Osteoblast (primary cell): ENCODE data around the gene NOVA1. TPM values are rescaled to one million over a fixed set of nuclear protein-coding genes. Genes with fewer than 3 reads are reported as not detected.

Experiments used
- DNase-seq: peaks from one replicate; pipeline ENCODE4 v3.0.0; 2011; ENCODE audit warnings: low spot score, mixed read lengths; ENCODE audit not compliant: insufficient read length; ENCODE audit errors: missing footprints
- H2AFZ ChIP-seq: 2 replicates; pipeline ENCODE4 v1.6.0; 2011; ENCODE audit warnings: mild to moderate bottlenecking, low read length
- H3K27ac ChIP-seq: 2 replicates; pipeline ENCODE4 v1.5.1; 2011; ENCODE audit warnings: mild to moderate bottlenecking, low read depth, low read length, moderate library complexity
- H3K27me3 ChIP-seq: 2 replicates; pipeline ENCODE4 v1.6.0; 2012; ENCODE audit warnings: mild to moderate bottlenecking, control low read depth, inconsistent platforms, low read length, moderate library complexity; ENCODE audit not compliant: insufficient read depth
- H3K36me3 ChIP-seq: 2 replicates; pipeline ENCODE4 v1.5.1; 2011; ENCODE audit warnings: mild to moderate bottlenecking, low read length, control low read depth, moderate library complexity; ENCODE audit not compliant: insufficient read depth
- H3K4me1 ChIP-seq: 2 replicates; pipeline ENCODE4 v1.5.1; 2011; ENCODE audit warnings: mild to moderate bottlenecking, low read length, control low read depth, moderate library complexity; ENCODE audit not compliant: insufficient read depth
- H3K4me2 ChIP-seq: 2 replicates; pipeline ENCODE4 v1.6.0; 2011; ENCODE audit warnings: mild to moderate bottlenecking, low read length; ENCODE audit not compliant: insufficient read depth
- H3K4me3 ChIP-seq: fragments of 200-600 bp; sonication (generic); 3 replicates; pipeline ENCODE4 v1.5.1; 2012; ENCODE audit warnings: mild to moderate bottlenecking, low read length, inconsistent platforms; ENCODE audit not compliant: insufficient read depth
- H3K79me2 ChIP-seq: 2 replicates; pipeline ENCODE4 v1.6.0; 2012; ENCODE audit warnings: mild to moderate bottlenecking, low read length, control low read depth, inconsistent platforms; ENCODE audit not compliant: insufficient read depth
- H3K9me3 ChIP-seq: 2 replicates; pipeline ENCODE4 v1.5.1; 2011; ENCODE audit warnings: low read depth, low read length, control low read depth
- H4K20me1 ChIP-seq: 2 replicates; pipeline ENCODE4 v1.6.0; 2012; ENCODE audit warnings: mild to moderate bottlenecking, low read length, control low read depth; ENCODE audit not compliant: insufficient read depth
- CTCF ChIP-seq: IDR thresholded peaks from 2 replicates; pipeline ENCODE4 v1.5.1; 2011; ENCODE audit warnings: mild to moderate bottlenecking, low read depth, low read length, moderate library complexity; ENCODE audit errors: extremely low read depth
- total RNA-seq: library from RNA; depleted of rRNA; stranded (reverse); fragments of >200 nt; gene quantifications from 2 replicates; pipeline ENCODE4 v1.2.3, GENCODE V29; 2012

The NOVA1 gene
- total RNA-seq, 1 donor = 0.36 TPM

- H3K4me1 ChIP-seq = no peaks in the 10 kb centered on the region
- no peak for TF ChIP-seq CTCF
- H3K27ac ChIP-seq = no peak overlapping the region
- H3K9me3 ChIP-seq = no peaks in the 10 kb centered on the region
- H4K20me1 ChIP-seq = no peaks in the 10 kb centered on the region
- no peaks in the 10 kb centered on the region for H3K27me3 ChIP-seq
- H3K79me2 ChIP-seq = no peaks in the 10 kb centered on the region
- H3K36me3 ChIP-seq = no peaks in the 10 kb centered on the region
- no peak overlapping the region for H3K4me3 ChIP-seq
- peak; percentile 0 for DNase-seq
- H3K4me2 ChIP-seq = no peak overlapping the region
- no peak overlapping the region for H2AFZ ChIP-seq
Measured at GRCh38 chr14:26500028-26500427, 97.8 kb downstream of the NOVA1 start.

- DNase-seq = no peak
- no peaks in the 10 kb centered on the region for H3K36me3 ChIP-seq
- no peaks in the 10 kb centered on the region for H3K79me2 ChIP-seq
- no peak overlapping the region for H2AFZ ChIP-seq
- no peaks in the 10 kb centered on the region for H3K4me1 ChIP-seq
- no peaks in the 10 kb centered on the region for H4K20me1 ChIP-seq
- no peak overlapping the region for H3K4me2 ChIP-seq
- no peak overlapping the region for H3K27ac ChIP-seq
- H3K27me3 ChIP-seq = no peaks in the 10 kb centered on the region
- no peak for TF ChIP-seq CTCF
- H3K9me3 ChIP-seq = no peaks in the 10 kb centered on the region
- no peak overlapping the region for H3K4me3 ChIP-seq
Measured at GRCh38 chr14:26499546-26499945, 98.3 kb downstream of the NOVA1 start.

- H3K27me3 ChIP-seq = no peaks in the 10 kb centered on the region
- no peaks in the 10 kb centered on the region for H4K20me1 ChIP-seq
- no peak for DNase-seq
- no peak for TF ChIP-seq CTCF
- H3K4me1 ChIP-seq = no peaks in the 10 kb centered on the region
- H2AFZ ChIP-seq = no peak overlapping the region
- no peaks in the 10 kb centered on the region for H3K9me3 ChIP-seq
- no peaks in the 10 kb centered on the region for H3K79me2 ChIP-seq
- H3K36me3 ChIP-seq = no peaks in the 10 kb centered on the region
- no peak overlapping the region for H3K27ac ChIP-seq
- no peak overlapping the region for H3K4me2 ChIP-seq
- H3K4me3 ChIP-seq = no peak overlapping the region
Measured at GRCh38 chr14:26486922-26487321, 110.9 kb downstream of the NOVA1 start.

GRCh38 chr14:26484562-26484961 lies 113.3 kb downstream of the NOVA1 start:
- no peaks in the 10 kb centered on the region for H3K79me2 ChIP-seq
- no peak for TF ChIP-seq CTCF

More at GRCh38 chr14:26484562-26484961, 113.3 kb downstream of the NOVA1 start:
- no peak overlapping the region for H3K4me3 ChIP-seq
- no peak overlapping the region for H3K27ac ChIP-seq
- H3K27me3 ChIP-seq = no peaks in the 10 kb centered on the region
- H3K4me2 ChIP-seq = no peak overlapping the region
- no peaks in the 10 kb centered on the region for H3K9me3 ChIP-seq
- no peaks in the 10 kb centered on the region for H3K4me1 ChIP-seq
- no peak overlapping the region for H2AFZ ChIP-seq
- no peaks in the 10 kb centered on the region for H3K36me3 ChIP-seq
- DNase-seq = no peak
- H4K20me1 ChIP-seq = no peaks in the 10 kb centered on the region
